Sigmoid colon (tissue), 7 donors: ENCODE data around the gene TOPBP1. TPM values are rescaled to one million over a fixed set of nuclear protein-coding genes. Genes with fewer than 3 reads are reported as not detected.
A peak's percentile ranks its signal among the peaks of the same experiment; 100 is the strongest.
"Not testable (repeated sequence)": the region's sequence is repeated elsewhere in the genome, so short reads cannot be mapped to it uniquely, and the experiment has no call there.

Experiments used
- DNase-seq: peaks from one replicate; pipeline ENCODE4 v3.0.0-alpha.2; 2019
- H3K27ac ChIP-seq, 4 donors: fragments of 200-600 bp; sonication (generic); one replicate each; pipeline ENCODE4 v1.5.1; 2016 to 2019; ENCODE audit warnings: mild to moderate bottlenecking in 1 of 4
- H3K27me3 ChIP-seq, 3 donors: fragments of 200-600 bp; sonication (generic); one replicate each; pipeline ENCODE4 v1.5.1; 2019; ENCODE audit warnings: mild to moderate bottlenecking in 1 of 3
- H3K36me3 ChIP-seq, 4 donors: fragments of 200-600 bp; sonication (generic); one replicate each; pipeline ENCODE4 v1.5.1; 2016 to 2019
- H3K4me1 ChIP-seq, 4 donors: fragments of 200-600 bp; sonication (generic); one replicate each; pipeline ENCODE4 v1.5.1; 2017 to 2019
- H3K4me3 ChIP-seq, 4 donors: fragments of 200-600 bp; sonication (generic); one replicate each; pipeline ENCODE4 v1.5.1; 2017 to 2019; ENCODE audit warnings: mild to moderate bottlenecking in 2 of 4, moderate library complexity in 1 of 4
- H3K9me3 ChIP-seq, 4 donors: fragments of 200-600 bp in 3 of 4; sonication (generic) in 3 of 4; one replicate each; pipeline versions ENCODE4 v1.5.1 to v1.6.1; 2013 to 2019
- CTCF ChIP-seq, 4 experiments: fragments of 450-650 bp in 3 of 4; fragments of 200-600 bp in 1 of 4; IDR thresholded peaks; one replicate each; pipeline ENCODE4 v1.5.1; 2016 to 2019; ENCODE audit warnings: antibody characterized with exemption in 4 of 4, mild to moderate bottlenecking in 3 of 4, moderate library complexity in 2 of 4
- EP300 ChIP-seq, 4 donors: sonication (generic); formaldehyde crosslinking; IDR thresholded peaks; one replicate each; pipeline ENCODE4 v1.6.1; 2017; ENCODE audit warnings: antibody characterized with exemption in 4 of 4
- POLR2A ChIP-seq, 2 donors: fragments of 450-650 bp; IDR thresholded peaks; one replicate each; pipeline ENCODE4 v1.6.1; 2016; ENCODE audit warnings: antibody characterized with exemption in 2 of 2, mild to moderate bottlenecking in 2 of 2, moderate library complexity in 2 of 2
- POLR2AphosphoS5 ChIP-seq, 4 donors: sonication (generic); formaldehyde crosslinking; IDR thresholded peaks; one replicate each; pipeline ENCODE4 v1.6.1; 2017; ENCODE audit warnings: antibody characterized with exemption in 4 of 4
- WGBS, 2 donors: extraction: QIAGEN DNeasy Blood & Tissue Kit; methylation state at CpG; one replicate each; pipeline ENCODE4 v1.1.7; 2013; 5-methylcytosine and 5-hydroxymethylcytosine counted together
- intact Hi-C: fragments of 100-400 bp; cut with DNase I; formaldehyde crosslinking; loops from one replicate; pipeline ENCODE4 v1.15.1; 2023
- polyA plus RNA-seq, 3 donors: library from polyadenylated mRNA; stranded (reverse); fragments of 200-250 nt; gene quantifications; one replicate each; pipeline ENCODE4 v1.2.3, GENCODE V29; 2013
- total RNA-seq, 4 donors: library from RNA; depleted of rRNA; stranded (reverse); fragments of >200 nt; gene quantifications; one replicate each; pipeline ENCODE4 v1.1.0, GENCODE V29; 2016
- donor health status: healthy with polysubstance abuse.
- donor health status: Bipolar disorder and iron deficiency.
- donor health status: healthy.

TOPBP1 gene
- total and polyA plus RNA-seq, 7 donors = 4.8 to 30.2 (median 15.9) TPM

- 44 to 73% methylated on average over 4 of the region's 4 CpGs for WGBS, 2 donors
- TF ChIP-seq POLR2AphosphoS5 (IDR thresholded peaks at IDR 0.05) (no peak), EP300 (IDR thresholded peaks at IDR 0.05) (no peak), CTCF (IDR thresholded peaks at IDR 0.05) (no peak), POLR2A (IDR thresholded peaks at IDR 0.05) (no peak)
- H3K27ac ChIP-seq = no peak overlapping the region
- no peak for DNase-seq
- H3K27me3 ChIP-seq = peaks cover 10 to 28% (median 14%) of the 10 kb centered on the region in 3 donors
- intact Hi-C loops = loop anchor here (10.0 kb wide), 2 partner anchors 625 to 945 kb away; partner anchors contain the start of gene NPHP3
- H3K36me3 ChIP-seq = no peaks in the 10 kb centered on the region
- H3K9me3 ChIP-seq = no peaks in the 10 kb centered on the region
- no peak overlapping the region for H3K4me3 ChIP-seq
- H3K4me1 ChIP-seq = peaks cover 0 to 8% (median 3%) of the 10 kb centered on the region in 4 donors
These were observed 8.3 kb upstream of the TOPBP1 start for GRCh38 chr3:133669949-133670524.

- TF ChIP-seq POLR2AphosphoS5 (IDR thresholded peaks at IDR 0.05) = no peak
- TF ChIP-seq EP300 (IDR thresholded peaks at IDR 0.05) = no peak
- TF ChIP-seq POLR2A (IDR thresholded peaks at IDR 0.05) = no peak
- TF ChIP-seq CTCF (IDR thresholded peaks at IDR 0.05) = no peak
- peaks cover 0 to 1% (median 0%) of the 10 kb centered on the region in 3 donors for H3K27me3 ChIP-seq
- H3K4me3 ChIP-seq = no peak overlapping the region
- WGBS, 2 donors = 91 to 96% methylated on average over 2 of the region's 2 CpGs
- H3K4me1 ChIP-seq = peaks cover 0 to 15% (median 4%) of the 10 kb centered on the region in 4 donors
- no peak overlapping the region for H3K27ac ChIP-seq
- H3K9me3 ChIP-seq = no peaks in the 10 kb centered on the region
- H3K36me3 ChIP-seq = no peaks in the 10 kb centered on the region
- intact Hi-C loops = loop anchor here (10.0 kb wide), 2 partner anchors 622 to 942 kb away; partner anchors contain the start of gene NPHP3
- no peak for DNase-seq
These were observed 5.4 kb upstream of the TOPBP1 start for GRCh38 chr3:133667118-133667517.

GRCh38 chr3:133665188-133665587 is 3.4 kb upstream of the TOPBP1 start:
- H3K4me3 ChIP-seq, H3K36me3 ChIP-seq, H3K27me3 ChIP-seq, H3K9me3 ChIP-seq, DNase-seq, H3K27ac ChIP-seq: not testable (repeated sequence)
- peaks cover 0 to 26% (median 9%) of the 10 kb centered on the region in 4 donors for H3K4me1 ChIP-seq
- WGBS, 2 donors = 97 to 98% methylated on average over 3 of the region's 3 CpGs
- intact Hi-C loops = loop anchor here (10.0 kb wide), 2 partner anchors 620 to 940 kb away; partner anchors contain the start of gene NPHP3

- DNase-seq = no peak
- WGBS, 2 donors = 61 to 65% methylated on average over 7 of the region's 7 CpGs
- Histone ChIP-seq H3K9me3 (no peaks in the 10 kb centered on the region), H3K27me3 (no peaks in the 10 kb centered on the region), H3K27ac (no peak overlapping the region), H3K36me3 (peaks cover 0 to 6% (median 0%) of the 10 kb centered on the region in 4 donors), H3K4me3 (no peak overlapping the region), H3K4me1 (peaks cover 0 to 28% (median 12%) of the 10 kb centered on the region in 4 donors)
- intact Hi-C loops = loop anchor here (5.0 to 10.0 kb wide), 4 partner anchors 86 to 939 kb away; partner anchors contain the start of gene NPHP3
- peak in 2 of 4 experiments; percentile 31 for TF ChIP-seq CTCF (IDR thresholded peaks at IDR 0.05)
- no peak for TF ChIP-seq EP300 (IDR thresholded peaks at IDR 0.05)
These were observed 2.0 kb upstream of the TOPBP1 start for GRCh38 chr3:133663569-133664313.

GRCh38 chr3:133662278-133662651 is 524 bp upstream of the TOPBP1 start:
- Histone ChIP-seq H3K27me3 (no peaks in the 10 kb centered on the region), H3K4me3 (peak overlapping the region; percentile 63 to 93 (median 85)), H3K27ac (peak overlapping the region; percentile 82 to 86 (median 82)), H3K4me1 (peaks cover 0 to 28% (median 12%) of the 10 kb centered on the region in 4 donors), H3K36me3 (peaks cover 0 to 21% (median 4%) of the 10 kb centered on the region in 4 donors), H3K9me3 (no peaks in the 10 kb centered on the region)
- 7 to 12% methylated on average over 7 of the region's 7 CpGs for WGBS, 2 donors
- DNase-seq = no peak
- TF ChIP-seq CTCF (IDR thresholded peaks at IDR 0.05) (no peak), POLR2AphosphoS5 (IDR thresholded peaks at IDR 0.05) (no peak), POLR2A (IDR thresholded peaks at IDR 0.05) (no peak), EP300 (IDR thresholded peaks at IDR 0.05) (no peak)
- intact Hi-C loops = loop anchor here (5.0 to 10.0 kb wide), 4 partner anchors 85 to 937 kb away; partner anchors contain the start of gene NPHP3
